NOMO-1 treated with DMSO at 0.1 percent for 48 hours (cell line): ENCODE data around the gene PAX2.
A peak's percentile ranks its signal among the peaks of the same experiment; 100 is the strongest.

ENCODE experiments used
- DNase-seq: peaks from one replicate; lab custom pipeline; 2025; ENCODE audit not compliant: unreplicated experiment; lab: John Stamatoyannopoulos, UW

PAX2 gene

DNA sequence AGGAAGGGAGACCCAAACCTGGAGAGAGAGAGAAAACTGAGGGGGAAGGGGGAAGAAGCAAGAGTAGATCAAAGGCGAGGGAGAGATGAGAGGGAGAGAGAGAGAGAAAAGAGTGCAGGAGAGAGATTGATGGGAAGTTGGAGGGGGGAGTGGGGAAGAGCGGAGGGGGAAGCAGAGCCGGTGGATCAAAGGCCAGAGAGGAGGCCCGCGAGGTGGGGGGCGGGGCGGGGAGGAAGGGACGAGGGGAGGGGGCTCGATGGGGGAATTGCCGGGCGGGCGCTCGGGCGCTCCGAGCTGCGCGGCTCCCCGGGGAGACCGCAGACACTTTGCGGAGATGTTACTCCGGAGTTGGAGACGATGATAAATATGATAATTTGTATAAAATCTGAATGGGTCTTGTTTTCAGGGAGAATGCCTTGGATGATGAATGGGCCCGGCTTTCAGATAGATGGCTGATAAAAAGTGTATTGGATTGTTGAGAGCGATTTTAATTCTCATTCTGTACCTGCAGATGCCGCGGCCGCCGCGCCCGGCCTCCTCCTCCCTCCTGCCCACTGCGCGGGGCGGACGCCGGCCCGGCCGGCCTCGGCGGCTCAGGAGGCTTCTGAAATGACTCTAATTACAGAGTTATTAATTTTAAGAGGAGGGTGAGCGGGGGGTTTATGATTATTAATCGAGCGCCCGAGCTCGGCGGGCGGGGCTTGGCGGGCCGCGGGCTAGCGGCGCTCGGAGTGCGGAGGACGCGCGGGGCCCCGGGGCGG, 21.4 kb upstream of the PAX2 start:
- no peak for DNase-seq

DNA sequence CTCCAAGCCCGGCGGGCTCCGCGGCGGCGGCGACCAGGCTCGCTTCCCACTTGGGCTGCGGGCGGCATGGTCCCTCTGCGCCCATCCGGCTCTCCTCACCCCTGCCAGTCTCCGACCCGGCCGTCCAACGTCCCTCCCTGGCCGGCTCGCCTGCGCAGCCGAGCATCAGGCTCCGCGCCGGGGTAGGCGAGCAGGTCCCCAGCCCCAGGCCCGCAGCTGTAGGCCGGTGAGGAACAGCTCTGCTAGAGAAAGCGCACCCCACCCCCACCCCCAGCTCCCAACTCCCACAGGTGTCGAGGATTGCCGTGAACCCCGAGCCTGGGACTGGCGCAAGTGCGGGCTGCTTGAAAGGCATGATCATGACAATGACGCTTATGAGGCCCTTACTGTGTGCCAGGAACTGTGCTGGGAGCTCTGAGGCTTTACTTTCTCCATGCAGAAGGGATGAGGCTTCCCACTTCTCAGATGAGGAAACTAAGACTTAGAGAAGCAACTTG, 20.8 kb upstream of the PAX2 start:
- DNase-seq = no peak

DNA sequence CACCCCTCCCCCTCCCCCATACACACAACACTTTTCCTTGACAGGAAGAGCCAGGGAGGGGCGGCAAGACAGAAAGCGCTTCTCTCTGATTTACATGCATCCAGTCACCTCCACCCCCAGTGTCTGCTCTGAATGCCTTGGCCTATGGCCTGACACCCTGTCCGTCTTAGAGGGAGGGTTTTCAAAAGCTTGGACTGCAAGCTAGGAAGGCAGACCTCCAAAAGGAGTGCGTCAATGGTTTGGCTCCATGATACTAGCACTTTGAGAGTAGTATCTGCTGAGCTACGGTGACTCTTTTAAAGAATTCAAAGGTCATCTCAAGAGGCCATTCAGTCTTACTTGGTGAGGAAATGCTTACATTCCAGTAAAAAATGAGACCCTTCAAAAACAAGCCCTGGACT, 20.3 kb upstream of the PAX2 start:
- no peak for DNase-seq

DNA sequence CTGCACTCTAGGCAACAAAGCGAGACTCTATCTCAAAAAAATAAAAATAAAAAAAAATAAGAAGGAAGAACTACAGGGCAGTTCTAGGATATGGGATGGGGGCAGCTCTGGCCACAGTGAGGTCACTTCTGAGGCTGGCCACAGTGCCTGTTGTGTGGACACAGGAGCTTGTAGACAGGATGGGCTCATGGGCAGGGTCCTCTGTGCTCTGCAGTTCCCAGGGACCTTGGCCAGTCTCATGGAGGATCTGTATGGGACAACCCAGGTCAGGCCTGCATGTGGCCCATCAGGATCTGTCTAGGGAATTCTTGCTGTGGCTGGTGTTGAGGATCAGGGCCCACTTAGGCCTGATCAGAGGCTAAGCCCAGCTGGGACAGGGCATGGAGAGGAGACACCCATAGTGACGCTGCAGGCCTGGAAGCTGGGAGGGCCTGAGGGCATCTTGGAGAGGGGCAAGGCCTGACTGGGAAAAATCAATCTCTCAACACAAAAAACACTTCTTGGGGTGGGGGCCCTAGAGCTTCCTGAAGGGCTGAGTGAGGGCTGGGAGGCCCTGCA, 19.4 kb upstream of the PAX2 start:
- DNase-seq = no peak

DNA sequence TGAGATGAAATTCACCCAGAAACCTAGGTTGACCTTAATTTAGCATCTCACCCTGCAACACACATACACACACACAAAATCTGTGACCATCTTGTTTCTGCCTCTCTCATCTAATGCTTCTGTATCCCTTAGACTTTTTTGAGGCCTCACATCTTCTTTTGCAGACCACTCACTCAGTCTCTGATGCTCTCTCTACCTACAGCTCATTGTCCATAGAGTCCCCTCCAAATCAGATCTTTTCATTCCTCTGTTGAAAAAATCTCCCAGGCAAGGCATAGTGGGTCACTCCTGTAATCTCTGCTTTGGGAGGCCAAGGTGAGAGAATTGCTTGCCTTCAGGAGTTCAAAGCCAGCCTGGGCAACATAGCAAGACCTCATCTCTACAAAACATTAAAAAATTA, 17.6 kb upstream of the PAX2 start:
- no peak for DNase-seq

DNA sequence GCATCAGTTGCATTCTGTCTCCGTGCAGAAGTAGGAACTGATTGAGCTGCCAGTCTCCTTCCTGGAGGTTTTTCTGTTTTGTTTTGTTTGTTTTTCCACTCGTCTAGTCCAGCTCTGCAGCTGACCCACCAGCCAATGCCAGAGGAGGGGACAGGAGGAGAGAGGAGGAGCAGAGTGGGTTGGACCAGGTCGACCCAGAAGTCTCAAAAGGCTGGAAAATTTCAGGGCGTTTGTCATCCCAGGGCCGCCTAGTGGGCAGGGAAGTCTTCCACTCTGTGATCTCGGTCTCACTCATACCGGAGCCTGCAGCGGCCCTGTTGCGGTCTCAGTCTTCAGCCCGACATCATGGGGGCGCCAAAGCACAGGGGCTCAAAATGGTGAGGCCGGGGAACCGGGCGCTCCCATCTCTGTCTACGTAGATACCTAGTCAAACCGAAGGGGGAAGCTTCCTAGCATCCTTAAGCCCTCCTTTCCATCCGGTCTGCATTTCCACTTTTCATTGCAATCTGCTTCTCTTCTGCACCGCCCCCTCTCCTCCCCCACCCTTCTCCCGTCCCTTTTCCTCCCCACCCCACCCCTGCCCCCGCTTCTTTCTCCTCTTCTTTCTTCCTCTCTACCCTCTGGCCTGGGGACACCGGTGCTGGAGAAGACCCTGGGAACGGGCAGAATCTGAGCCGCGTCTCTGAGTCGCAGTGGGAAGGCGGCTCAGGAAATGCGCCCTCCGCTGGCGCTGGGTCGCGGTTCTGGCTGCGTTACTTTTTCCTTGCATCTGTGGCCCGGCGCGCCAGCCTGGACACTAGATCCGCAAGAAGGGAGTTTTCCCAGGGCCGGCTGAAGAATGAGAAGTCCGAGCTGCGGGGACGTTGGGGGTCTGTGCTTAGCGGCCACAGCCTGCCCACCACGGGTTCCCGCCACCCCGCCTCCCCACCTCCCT, 16.2 kb upstream of the PAX2 start:
- DNase-seq = no peak

DNA sequence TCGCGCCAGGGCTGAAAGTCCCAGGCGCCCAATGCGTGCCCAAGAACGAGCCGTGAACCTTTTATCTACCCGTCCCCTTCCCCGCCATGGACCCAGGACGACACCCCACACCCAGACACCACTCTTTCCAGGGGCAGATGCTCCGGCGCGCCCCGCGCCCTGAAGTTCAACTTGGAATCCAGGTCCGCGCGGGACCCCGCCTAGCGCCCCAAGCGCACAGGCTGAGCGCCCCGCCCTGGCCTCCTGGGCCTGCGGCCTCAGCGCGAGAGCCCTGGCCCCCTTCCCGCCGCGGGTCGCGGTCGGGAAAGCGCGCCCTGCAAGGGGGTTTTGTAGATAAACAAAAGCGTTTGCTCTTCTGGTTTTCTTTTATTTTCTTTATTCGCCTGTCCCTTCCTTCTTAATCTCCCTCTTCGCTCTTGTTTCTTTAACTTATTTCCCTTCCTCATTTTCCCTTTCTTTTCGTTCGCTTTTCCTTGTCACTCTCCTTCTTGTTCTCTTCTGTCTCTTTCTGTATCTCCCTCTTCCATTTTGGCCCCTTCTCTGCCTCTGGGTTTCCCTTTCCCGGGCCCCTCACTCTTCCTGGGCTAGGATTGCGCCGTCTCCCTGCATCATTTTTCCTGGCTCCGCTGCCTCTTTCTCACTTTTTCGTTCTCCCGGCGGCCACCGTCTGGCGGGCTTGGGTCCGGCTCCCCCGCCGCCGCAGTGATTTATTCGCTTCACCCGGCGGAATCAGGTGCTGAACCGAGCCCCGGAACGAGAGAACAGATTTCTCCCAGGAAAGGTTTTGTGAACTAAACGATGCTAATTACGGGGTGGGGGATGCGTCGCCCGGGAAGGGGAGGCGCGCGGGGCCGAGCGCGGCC, 15.3 kb upstream of the PAX2 start:
- no peak for DNase-seq

DNA sequence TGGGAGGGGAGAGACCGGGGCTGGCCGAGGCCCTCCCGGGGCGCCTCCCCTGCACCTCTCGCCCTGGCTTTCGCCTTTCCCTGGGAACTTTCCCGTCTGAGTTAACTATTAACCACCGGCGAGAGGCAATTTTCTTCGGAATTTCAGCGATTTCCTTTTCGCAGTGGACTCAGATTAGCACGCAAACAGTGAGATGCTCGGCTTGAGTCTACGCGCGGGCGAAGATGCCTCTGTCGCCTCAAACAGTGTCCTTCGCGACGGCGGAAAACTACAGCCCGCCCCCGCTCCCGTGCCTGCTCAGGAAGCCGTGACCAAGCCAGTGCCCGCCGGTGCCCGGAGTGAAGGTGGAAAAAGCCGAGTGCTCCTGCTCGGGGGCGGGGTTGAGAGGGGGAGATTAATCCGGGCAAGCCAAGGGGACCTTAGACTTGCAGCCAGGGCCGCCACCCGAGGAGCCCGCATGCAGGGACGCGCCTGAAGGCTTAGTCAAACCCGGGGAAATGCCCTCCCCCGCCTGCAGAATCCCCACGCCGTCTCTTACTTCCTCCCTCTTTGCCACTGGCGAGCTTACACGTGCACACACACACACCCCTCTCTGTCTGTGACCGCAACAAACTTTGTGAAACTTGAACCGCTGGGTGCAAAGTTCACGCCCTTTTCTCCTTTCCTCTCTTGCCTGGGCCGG, 14.5 kb upstream of the PAX2 start:
- peak; percentile 74 for DNase-seq

DNA sequence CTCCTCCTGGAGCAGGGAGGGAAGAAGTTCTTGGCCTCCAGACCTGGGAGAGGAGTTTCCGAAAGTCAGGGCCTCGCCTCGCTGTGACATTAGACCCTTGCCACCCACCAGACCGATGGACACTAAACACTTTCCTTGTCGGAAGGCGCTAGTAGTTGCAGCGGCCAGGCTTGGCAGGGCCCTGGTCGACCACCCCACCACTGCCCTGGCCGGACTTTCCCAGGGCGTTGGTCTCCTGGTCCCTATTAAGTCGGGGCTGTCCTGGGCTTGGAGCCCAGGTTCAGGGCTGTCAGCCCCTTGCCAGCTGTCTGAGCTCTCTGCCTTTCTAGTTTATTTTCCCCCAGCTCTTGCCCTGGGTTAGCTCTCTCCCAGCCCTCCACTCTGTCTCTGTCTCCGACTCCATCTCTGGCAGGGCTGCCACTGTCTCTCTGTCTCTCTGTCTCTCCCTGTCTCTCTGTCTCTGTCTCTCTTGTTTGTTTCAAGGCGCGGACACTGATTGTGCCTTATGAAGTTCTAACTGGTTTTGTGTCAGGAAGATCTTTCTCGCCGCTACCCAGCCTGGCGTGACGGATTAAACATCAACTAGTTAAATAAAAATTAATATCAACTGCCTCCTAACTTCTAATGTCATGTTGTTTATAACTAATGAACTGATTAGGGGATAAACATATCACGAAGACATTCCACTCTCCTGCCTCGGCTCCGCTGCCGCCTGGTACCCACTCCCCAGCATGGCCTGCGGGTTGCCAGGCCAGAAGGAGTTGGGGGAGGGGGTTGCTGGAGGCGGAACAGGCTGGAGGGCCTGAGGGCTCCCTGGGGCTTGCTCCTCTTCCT, 13.8 kb upstream of the PAX2 start:
- no peak for DNase-seq

DNA sequence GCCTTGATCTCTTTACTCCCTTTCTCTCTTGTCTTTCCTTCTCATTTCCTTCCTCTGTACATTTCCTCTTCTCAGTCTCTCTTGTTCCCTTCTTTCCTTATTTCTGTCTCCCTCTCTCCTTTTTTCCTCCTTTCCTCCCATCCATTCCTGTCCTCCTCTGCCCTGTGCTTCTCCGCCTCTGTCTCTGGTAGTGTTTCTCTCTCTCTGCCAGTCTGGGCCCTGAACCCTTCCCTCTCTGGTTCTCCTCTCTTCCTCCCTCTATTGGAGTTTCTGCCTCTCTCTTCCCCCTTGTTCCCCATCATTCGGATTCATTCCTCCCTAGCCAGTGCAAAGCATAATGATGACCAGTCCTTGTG, 13.2 kb upstream of the PAX2 start:
- DNase-seq = no peak

DNA sequence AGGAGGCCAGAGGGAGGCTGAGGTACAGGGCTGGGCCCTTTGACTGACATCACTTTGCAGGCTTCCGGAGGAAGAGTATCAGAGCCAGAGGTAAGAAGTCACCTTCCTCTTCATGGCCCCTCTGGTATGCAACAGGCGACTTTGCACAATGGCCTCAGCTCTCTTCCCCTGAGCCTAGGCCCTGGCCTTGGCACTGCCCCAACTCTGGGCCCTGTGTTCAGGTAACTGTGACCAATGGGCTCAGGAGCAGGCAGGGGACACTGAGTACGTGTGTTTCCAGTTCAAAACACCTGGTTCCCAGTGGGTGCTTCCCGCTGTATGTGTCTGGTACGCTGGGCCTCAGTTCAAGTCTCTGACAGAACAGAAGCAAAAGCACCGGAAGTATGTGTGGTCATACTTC, 12.1 kb upstream of the PAX2 start:
- no peak for DNase-seq

DNA sequence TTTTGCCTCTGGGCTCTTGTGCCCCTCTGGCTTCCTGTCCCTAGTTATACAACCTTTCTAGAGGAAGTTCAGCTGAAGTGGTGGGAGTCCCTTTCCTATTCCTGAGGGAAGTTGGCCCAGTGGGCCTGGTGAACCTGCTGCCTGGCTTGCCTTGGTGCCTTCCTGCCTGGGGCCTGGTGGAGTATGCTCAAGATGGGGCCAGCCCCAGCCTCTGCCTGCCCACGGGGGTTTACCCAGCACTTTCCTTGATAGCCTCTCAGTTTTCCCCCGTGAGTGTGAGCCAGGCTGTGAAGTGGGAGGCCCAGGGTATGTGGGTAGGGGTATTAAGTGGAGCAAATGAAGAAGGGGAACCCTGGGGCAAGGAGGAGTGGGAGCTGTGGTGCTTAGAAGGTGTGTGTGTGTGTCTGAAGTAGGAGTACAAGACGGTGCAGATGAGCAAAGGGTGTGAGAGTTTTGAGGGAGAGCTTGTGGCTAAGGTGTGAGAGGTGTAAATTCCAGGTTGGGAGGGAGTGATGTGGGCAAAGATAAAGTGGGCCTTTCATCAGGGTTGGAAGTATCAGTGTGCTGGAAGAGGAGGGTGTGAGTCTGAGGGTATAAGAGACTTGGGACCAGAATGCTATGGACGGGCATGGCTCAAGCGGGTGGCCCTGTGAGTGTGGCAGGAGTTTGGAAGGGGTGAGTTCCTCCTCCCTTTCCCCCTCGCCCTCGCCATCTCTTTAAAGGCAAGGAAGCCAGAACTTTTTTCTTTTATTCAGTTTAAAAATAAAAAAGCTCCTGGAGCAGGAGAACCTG, 10.9 kb upstream of the PAX2 start:
- no peak for DNase-seq

DNA sequence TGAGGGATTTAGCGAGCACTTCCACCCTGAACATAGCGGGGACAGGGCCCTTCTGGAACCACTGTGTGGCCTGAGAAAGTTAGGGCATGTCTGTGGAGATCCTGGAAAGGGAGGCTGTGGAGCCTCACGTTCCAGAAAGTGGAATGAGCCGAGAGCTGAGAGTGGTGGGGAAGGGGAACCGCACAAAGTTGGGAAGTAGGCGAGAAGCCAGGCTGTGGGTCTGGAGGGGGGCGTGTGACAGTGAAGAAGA, 10.4 kb upstream of the PAX2 start:
- no peak for DNase-seq

DNA sequence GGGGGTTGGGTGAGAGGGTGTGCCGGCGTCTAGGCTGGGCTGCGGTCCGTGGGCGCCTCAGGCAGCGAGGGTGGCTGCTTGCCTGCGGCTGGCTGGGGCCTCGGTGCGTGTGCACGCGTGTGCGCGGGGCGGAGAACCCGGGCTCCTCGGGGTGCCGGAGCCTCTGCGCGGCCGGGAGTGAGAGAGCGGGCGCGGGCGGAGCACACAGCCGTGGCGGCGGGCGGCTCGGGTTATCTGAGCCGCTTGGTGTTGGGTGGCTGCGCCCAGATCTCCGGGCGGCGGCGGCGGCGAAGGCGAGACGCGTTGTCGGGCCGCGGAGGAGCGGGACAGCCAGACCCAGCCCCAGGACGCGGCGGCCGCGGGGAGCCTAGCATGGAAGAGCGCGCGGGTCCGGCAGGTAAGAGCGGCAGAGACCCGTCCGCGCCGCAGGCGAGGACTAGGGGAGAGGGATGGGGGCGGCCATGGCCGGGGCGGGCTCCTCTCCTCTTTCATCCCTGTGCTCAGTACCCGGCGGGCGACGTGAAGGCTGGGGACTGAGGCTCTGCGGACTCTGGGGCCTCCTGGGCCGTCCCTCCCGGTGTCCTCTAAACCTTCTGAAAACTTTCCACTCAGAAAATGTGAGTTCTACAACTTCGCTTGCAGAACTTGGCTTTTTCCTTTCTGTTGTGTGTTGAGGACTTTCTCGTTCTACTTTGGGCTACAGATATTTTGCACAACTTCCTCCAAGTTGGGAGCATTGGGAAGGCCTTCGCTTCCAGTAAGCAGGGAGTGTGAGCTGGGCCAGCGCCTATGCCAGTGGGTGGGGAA, 9.8 kb upstream of the PAX2 start:
- DNase-seq = no peak

DNA sequence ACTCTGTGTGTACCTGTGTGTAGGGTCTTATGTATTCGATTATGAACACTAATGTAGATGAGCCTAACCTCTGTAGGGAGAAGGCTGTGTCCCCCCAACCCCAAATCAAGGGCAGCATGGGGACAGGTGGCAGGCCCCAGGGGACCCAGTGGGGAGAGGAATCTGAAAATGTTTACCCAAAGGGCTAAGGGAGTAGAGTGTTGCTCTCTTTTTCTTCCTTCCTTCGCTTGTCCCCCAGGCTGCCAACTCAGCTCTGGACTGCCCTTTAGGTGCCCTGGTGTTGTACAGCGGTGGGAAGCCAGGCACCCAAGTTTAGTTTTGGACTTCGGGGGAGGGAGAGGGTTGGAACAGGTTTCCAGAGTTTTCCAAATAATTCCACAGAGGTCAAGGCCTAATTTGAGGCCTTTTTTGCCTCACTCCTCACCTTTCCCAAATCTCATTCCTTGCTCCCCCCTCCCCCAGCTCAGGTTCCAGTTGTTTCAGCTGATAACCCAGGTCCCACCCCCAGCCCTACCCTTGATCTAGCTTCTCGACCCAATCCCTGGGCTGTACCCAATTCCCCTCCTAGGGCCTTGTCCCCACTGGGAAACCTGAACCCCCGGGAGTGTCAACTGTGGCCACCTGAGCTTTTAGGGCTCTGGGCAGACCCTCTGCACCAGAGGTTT, 9.1 kb upstream of the PAX2 start:
- DNase-seq = no peak

DNA sequence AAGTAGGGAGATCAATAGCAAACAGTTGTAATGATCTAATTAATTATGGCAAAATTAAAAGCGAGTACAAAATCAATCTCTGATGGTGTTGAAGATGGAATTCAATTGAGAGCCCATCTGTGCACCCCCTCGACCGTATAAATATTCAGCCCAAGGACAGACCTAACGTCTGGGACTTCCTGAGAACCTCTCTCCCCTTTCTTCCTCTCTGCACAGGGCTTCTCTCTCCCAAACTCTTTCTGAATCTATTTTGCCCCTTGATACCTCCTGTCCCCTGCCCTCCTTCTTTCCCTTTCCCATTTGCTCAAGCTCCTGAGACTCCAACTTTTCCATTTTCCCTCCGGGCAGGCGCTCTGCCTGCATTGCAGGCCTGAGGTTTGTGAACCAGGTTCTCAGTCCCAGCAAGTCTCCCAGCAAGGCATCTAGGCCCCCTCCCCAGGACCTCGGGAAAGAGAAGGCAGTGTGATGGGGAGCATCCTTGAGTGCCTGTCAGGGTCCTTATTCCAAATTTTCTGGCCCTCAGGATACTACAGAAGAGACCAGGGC, 8.5 kb upstream of the PAX2 start:
- no peak for DNase-seq

DNA sequence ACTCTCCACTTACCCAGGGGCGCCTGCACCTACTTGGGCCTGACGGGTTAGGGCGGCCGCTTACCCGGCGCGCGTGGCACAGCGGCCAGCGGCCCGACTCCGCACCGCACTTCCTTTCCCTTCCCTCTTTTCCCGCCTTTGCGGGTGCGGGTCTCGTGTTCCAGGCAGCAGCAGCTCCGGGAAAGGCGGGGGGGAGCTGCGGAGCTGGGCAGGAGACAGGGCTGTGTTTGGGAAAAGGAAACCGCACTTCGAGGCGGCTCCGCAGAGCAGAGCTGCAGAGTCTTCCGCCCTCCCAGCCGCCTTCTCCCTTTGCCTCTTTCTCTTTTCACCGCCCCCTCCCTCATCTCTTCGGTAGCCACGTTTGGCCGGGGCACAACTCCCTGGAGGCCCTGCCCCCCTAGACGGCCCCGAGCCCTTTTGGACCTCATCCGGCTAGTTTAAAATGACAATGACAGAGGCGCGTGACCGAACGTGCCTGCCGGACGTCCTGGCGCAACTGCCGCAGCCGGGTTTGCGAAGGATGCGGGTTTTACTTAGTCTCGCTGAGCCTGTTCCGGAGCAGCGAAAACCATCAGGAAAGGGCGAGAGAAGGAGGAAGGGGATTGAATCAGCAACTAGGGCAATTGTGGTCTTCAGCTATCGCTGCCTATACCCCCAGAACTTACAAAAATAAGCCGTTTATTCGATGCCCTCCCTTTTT, 7.9 kb upstream of the PAX2 start:
- no peak for DNase-seq
